Urothelium cell line (cell line): Measurements from ENCODE around the gene MAB21L4.

Experiments used
- DNase-seq: peaks from one replicate; pipeline ENCODE4 v3.0.0; 2011; ENCODE audit warnings: low spot score, mixed read lengths
- FAIRE-seq: peaks from 2 replicates; lab custom pipeline; 2011; peaks lifted over from hg19 to GRCh38; lab: Jason Lieb, UNC

MAB21L4 gene

GRCh38 chr2:240884745-240885144 is 11.2 kb downstream of the MAB21L4 start:
- FAIRE-seq (no peak), DNase-seq (no peak)

DNA sequence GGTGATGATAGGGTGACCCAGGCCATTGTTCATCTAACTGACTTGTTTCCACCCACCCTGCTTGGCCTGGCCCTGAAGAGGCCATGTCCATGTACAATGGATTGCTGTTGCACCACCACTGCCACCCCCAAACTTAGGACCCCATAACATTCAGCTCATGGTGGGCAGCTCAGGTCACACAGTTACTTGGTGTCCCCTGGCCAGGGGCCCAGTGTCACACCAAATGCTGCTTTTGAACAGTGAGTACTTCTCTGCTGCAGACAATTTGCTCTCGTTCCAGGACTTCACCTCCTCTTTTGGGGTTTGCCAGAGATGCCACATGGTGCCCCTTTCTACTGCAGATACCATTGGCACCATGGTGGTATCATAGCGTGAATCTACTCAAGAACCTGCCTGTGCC is 11.7 kb downstream of the MAB21L4 start:
- no peak for FAIRE-seq

GRCh38 chr2:240881913-240882312 is 14.0 kb downstream of the MAB21L4 start:
- FAIRE-seq (no peak), DNase-seq (no peak)

More for the DNA sequence above, 11.7 kb downstream of the MAB21L4 start:
- DNase-seq: no peak

- no peak for FAIRE-seq
- DNase-seq: no peak
Measured at GRCh38 chr2:240879105-240879504, 16.9 kb downstream of the MAB21L4 start.

- FAIRE-seq: no peak
- DNase-seq: no peak
Measured at GRCh38 chr2:240878341-240878936, 17.5 kb downstream of the MAB21L4 start.

DNA sequence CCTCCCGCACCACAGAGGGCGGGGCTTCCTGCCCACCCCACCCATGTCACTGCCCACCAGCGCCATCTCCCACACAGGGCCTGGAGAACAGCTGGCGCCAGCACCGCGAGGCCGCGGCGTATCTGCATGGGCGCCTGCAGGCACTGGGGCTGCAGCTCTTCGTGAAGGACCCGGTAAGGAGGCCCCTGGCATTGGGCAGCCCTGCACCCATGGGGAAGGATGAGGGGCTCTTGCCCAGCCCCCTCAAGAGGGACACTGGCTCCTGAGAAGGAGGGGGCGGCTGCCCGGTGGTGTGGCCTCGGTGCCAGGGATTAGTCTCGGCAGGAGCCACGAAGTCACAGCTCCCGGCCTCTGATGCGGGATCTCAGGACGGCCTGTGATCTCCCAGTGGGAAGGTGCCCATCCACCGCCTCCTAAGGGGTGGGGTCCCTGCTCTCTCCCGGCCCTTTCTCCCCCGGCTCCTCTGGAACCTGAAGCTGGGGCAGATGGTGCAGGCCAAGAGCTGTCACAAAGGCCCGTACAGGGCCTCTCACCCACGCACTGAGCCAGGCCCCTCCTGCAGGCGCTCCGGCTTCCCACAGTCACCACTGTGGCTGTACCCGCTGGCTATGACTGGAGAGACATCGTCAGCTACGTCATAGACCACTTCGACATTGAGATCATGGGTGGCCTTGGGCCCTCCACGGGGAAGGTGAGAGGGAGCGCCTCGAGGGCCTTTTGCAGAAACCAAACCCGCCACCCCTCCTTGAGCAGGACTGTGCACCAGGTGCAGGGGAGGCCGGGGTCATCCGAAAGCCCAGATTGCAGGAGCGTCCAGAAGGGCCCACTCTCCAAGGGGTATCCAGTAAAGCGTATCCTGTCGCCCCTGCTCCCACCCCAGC is 18.3 kb downstream of the MAB21L4 start:
- FAIRE-seq: no peak
- DNase-seq: no peak

- DNase-seq (no peak), FAIRE-seq (no peak)
Measured at GRCh38 chr2:240876475-240877251, 19.3 kb downstream of the MAB21L4 start.

- no peak for DNase-seq
- FAIRE-seq: no peak
Measured at GRCh38 chr2:240876035-240876474, 19.9 kb downstream of the MAB21L4 start.

- FAIRE-seq: no peak
- no peak for DNase-seq
Measured at GRCh38 chr2:240875228-240876034, 20.5 kb downstream of the MAB21L4 start.

GRCh38 chr2:240874715-240875227 is 21.2 kb downstream of the MAB21L4 start:
- DNase-seq (no peak), FAIRE-seq (no peak)

DNA sequence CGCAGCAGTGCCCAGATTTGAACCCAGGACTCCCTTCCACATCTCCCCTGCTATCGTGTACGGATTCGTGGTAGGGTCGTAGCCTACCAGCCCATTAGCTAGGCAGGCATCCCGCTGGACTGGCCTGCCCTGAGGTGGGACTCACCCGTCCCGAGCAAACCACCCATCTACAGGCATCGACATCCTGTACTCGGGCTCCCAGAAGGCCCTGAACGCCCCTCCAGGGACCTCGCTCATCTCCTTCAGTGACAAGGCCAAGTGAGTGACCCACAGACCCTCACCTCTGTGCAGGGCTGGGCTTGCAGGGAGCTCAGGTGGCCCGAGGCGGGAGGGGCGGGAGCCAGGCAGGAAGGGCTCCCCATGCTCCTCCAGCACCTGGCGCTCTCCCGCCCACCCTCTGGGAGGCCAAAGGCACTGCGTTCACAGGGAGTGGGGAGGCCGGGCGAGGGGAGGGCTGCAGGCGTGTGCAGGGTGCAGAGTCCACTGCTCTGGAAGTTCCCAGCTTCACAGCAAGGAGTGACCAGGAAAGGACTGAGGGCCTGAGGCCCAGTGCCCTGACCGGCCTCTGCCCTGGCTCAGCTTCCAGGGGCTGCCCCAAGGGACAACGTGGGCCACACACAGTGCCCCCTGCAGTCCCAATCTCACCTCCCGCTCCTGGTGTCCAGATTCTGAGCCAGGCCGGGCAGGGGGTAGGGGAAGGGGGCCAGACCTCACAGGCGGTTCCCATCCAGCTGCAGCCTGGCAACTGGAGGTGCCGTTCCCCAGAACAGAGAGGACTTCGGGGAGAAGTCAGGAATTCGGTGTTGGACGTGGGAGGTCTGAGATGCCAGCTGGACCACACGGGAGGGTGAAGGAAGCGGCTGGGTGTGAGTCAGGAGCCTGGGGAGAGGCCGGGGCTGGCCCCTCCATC is 21.9 kb downstream of the MAB21L4 start:
- DNase-seq (no peak), FAIRE-seq (no peak)

GRCh38 chr2:240873098-240873788 is 22.7 kb downstream of the MAB21L4 start:
- no peak for DNase-seq
- no peak for FAIRE-seq

DNA sequence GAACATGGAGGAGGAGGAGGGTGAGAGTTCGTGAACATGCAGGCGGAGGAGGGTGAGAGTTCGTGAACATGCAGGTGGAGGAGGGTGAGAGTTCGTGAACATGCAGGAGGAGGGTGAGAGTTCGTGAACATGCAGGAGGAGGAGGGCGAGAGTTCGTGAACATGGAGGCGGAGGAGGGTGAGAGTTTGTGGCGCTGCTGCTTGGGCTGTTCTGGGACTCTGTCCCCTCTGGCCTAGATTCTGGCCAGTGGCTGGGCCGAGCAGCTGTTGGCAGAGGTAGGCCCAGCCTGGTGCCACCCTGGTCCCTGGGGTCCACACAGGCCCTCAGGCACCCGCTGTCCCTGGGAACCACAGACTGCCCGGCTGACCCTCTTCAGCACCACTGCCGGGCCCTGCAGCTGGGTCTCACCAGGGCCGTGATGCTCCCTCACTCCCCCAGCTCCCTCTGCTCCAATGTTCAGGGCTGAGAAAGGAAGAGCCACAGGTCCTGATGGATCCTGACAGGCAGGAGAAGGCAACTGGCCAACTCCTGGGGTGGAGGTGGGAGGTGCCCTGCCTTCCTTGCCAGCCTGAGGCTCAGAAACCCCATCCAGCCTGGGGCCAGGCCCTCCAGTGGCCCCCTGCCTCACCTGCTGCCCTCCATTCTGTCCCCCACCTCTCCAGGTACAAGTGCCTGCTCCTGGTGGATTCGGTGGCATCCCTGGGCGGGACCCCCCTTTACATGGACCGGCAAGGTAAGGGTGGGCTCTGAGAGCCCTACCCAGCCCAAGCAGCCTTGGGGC is 23.4 kb downstream of the MAB21L4 start:
- FAIRE-seq: no peak
- no peak for DNase-seq

DNA sequence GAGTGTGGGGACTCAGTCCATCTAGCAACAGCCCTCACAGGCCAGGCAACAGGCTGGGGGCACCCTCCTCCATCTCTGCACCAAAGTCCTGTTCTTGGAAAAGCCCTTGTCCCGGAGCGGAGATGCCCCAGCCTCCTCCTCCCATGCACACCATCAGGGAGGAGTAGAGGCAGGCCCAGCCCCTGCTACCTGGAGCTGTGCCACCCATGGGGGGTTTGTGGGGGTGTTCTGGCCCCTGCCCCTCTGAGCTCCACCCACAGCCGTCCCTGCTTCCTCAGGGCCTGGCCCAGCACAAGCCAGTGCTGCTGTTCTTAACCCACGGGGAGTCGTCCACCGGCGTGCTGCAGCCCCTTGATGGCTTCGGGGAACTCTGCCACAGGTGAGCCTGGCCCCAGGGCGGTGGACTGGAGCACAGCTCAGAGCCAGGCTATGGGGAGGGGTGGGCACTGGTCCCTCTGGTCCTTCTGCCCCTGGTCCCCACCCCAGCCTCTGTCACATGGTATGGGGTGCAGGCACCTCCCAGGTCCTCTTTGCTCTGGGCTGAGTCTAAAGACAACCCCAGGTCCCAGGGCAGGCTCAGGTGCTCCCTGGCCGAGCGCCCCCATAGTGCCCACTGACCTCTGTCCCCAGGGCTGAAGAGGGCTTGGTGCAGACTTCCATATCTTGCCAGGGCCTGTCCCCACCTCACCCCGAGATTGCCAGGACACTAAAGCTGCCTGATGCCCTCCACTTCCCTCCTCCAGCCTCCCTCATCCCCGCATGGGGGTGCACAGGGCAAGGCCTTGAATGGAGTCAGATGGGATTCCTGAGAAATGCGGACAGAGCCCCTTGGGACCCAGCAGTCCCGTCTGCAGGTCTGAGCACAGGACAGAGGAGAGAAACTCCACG is 24.6 kb downstream of the MAB21L4 start:
- no peak for DNase-seq

GRCh38 chr2:240869956-240870875 is 25.7 kb downstream of the MAB21L4 start:
- DNase-seq (no peak), FAIRE-seq (no peak)

More for the DNA sequence above, 24.6 kb downstream of the MAB21L4 start:
- FAIRE-seq: no peak
